T-helper 2 cell treated with Interferon-gamma antibody and Interleukin-4, amounts not matched to agents 100 ng/mL and 5 ng/mL, for 36 hours (primary cell): Measurements from ENCODE around the gene TEPSIN. TPM values are rescaled to one million over a fixed set of nuclear protein-coding genes. Genes with fewer than 3 reads are reported as not detected.

Experiments used
- intact Hi-C: fragments of 100-400 bp; cut with micrococcal nuclease; formaldehyde crosslinking; loops from one replicate; pipeline ENCODE4 v1.15.1; 2023
- total RNA-seq: library from RNA; stranded (reverse); gene quantifications from 2 replicates; pipeline ENCODE4 v1.2.3, GENCODE V29; 2022

TEPSIN gene
- total RNA-seq, 1 donor from 2014 or later, result 50.8 TPM

GRCh38 chr17:81200695-81201580 lies 37.9 kb downstream of the TEPSIN start:
- intact Hi-C loops, result no loop called here

- intact Hi-C loops, result no loop called here
These were observed 38.7 kb downstream of the TEPSIN start for GRCh38 chr17:81200201-81200600.

- intact Hi-C loops, result no loop called here
These were observed 39.4 kb downstream of the TEPSIN start for GRCh38 chr17:81199482-81199830.

GRCh38 chr17:81198826-81199481 lies 39.9 kb downstream of the TEPSIN start:
- intact Hi-C loops, result no loop called here

GRCh38 chr17:81197831-81198490 lies 40.9 kb downstream of the TEPSIN start:
- intact Hi-C loops, result no loop called here

- intact Hi-C loops, result no loop called here
These were observed 41.5 kb downstream of the TEPSIN start for GRCh38 chr17:81197409-81197795.

GRCh38 chr17:81196505-81197408 lies 42.1 kb downstream of the TEPSIN start:
- intact Hi-C loops, result no loop called here

- intact Hi-C loops, result no loop called here
These were observed 42.8 kb downstream of the TEPSIN start for GRCh38 chr17:81195941-81196495.

- intact Hi-C loops, result no loop called here
These were observed 43.6 kb downstream of the TEPSIN start for GRCh38 chr17:81194941-81195901.

- intact Hi-C loops, result no loop called here
These were observed 44.6 kb downstream of the TEPSIN start for GRCh38 chr17:81194225-81194760.

- intact Hi-C loops, result no loop called here
These were observed 45.2 kb downstream of the TEPSIN start for GRCh38 chr17:81193470-81194224.

GRCh38 chr17:81193051-81193410 lies 45.8 kb downstream of the TEPSIN start:
- intact Hi-C loops, result no loop called here

- intact Hi-C loops, result no loop called here
These were observed 46.3 kb downstream of the TEPSIN start for GRCh38 chr17:81192386-81193050.

- intact Hi-C loops, result no loop called here
These were observed 47.2 kb downstream of the TEPSIN start for GRCh38 chr17:81191646-81192045.

GRCh38 chr17:81191116-81191515 lies 47.7 kb downstream of the TEPSIN start:
- intact Hi-C loops, result no loop called here

- intact Hi-C loops, result no loop called here
These were observed 48.3 kb downstream of the TEPSIN start for GRCh38 chr17:81190591-81190990.

- intact Hi-C loops, result no loop called here
These were observed 49.0 kb downstream of the TEPSIN start for GRCh38 chr17:81189670-81190530.
